Measurements from ENCODE around the gene KYAT1.

KYAT1 gene

DNA sequence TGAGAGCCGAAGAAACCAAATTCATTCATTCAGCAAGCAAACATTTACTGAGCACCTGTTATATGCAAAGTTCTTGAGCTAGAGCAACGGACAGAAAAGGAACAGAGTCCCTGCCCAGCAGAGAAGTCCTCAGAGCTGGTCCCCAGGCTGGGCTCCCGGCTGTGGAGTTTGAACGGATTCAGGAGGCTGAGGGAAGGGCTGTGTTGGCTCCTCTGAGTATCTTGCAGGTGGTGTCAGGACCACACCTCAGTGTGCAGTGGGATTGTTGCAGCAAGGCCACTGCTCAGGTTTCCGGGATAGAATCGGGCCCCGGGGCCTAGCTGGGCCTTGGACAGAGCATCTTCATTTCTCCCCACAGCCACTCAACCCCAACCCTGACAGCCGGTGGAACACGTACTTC, 89.6 kb downstream of the KYAT1 start:
- 98 to 100% methylated on average over 8 to 9 of the region's 9 CpGs for WGBS, 2 experiments (ENCODE audit: insufficient coverage in 2 of 2)
- Histone ChIP-seq H3K9me3 (ENCODE audit: control insufficient read depth, low read length) (no peaks in the 10 kb centered on the region), H3K36me3 (ENCODE audit: control insufficient read depth, insufficient read depth, low read length) (peaks cover 72% of the 10 kb centered on the region), H3K4me1 (ENCODE audit: control insufficient read depth, insufficient read depth, low read length, poor library complexity, severe bottlenecking) (no peaks in the 10 kb centered on the region), H3K27ac (ENCODE audit: low read depth, low read length, severe bottlenecking) (no peak overlapping the region), H3K4me3 (ENCODE audit: extremely low read depth, insufficient read depth, low read length, poor library complexity, severe bottlenecking) (no peak overlapping the region)

DNA sequence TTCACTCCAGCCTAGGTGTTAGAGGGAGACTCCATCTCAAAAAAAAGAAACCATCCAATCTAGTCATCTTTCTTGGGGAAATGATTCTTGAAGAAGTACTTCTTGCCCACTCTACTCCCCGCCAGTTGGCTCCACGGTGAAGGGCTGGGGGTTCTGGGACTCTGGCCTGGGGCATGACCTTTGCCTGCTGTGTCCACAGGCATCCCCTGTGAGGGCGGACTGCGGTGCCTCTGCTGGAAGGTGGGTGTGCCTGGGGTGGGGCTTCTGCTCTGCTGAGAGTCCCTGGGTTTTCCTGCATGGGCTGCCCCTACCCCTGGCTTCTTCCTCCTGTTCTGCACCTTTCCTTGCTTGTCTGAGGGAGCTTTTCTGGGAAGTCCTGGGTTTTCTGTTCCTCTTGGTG, 91.2 kb downstream of the KYAT1 start:
- Histone ChIP-seq H3K4me1 (ENCODE audit: control insufficient read depth, insufficient read depth, low read length, poor library complexity, severe bottlenecking) (no peaks in the 10 kb centered on the region), H3K27ac (ENCODE audit: low read depth, low read length, severe bottlenecking) (no peak overlapping the region), H3K4me3 (ENCODE audit: extremely low read depth, insufficient read depth, low read length, poor library complexity, severe bottlenecking) (no peak overlapping the region), H3K9me3 (ENCODE audit: control insufficient read depth, low read length) (peaks cover 8% of the 10 kb centered on the region), H3K36me3 (ENCODE audit: control insufficient read depth, insufficient read depth, low read length) (peaks cover 59% of the 10 kb centered on the region)
- 75 to 100% methylated on average over 2 to 4 of the region's 4 CpGs for WGBS, 2 experiments (ENCODE audit: insufficient coverage in 2 of 2)

DNA sequence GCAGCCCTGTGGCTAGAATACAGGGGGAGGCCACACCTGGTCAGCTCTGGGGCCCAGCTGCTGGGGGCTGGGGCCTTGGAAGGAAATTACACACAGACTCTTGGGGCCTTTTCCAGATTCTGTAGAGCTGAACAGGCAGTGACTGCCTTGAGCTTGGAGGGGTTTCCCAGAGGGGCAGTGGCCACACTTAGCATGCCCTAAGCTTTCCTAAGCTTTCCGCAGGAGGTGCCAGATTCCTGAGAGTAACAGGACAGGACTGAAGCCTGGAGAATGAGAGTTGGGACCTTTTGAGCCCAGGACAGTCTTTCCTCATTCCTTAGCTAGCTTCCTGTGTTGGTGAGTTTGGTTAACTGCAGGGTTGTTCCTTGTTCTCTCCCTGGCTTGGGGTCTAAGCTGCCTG, 93.3 kb downstream of the KYAT1 start:
- Histone ChIP-seq H3K27ac (ENCODE audit: low read depth, low read length, severe bottlenecking) (peak overlapping the region; percentile 36), H3K36me3 (ENCODE audit: control insufficient read depth, insufficient read depth, low read length) (peaks cover 43% of the 10 kb centered on the region), H3K4me3 (ENCODE audit: extremely low read depth, insufficient read depth, low read length, poor library complexity, severe bottlenecking) (peak overlapping the region; percentile 69), H3K4me1 (ENCODE audit: control insufficient read depth, insufficient read depth, low read length, poor library complexity, severe bottlenecking) (peaks cover 4% of the 10 kb centered on the region), H3K9me3 (ENCODE audit: control insufficient read depth, low read length) (peaks cover 8% of the 10 kb centered on the region)
- WGBS, 2 experiments (ENCODE audit: insufficient coverage in 2 of 2), result 89% methylated on average over 1 of the region's 1 CpG; no CpG with 5 or more reads in 1 of the 2 experiments

DNA sequence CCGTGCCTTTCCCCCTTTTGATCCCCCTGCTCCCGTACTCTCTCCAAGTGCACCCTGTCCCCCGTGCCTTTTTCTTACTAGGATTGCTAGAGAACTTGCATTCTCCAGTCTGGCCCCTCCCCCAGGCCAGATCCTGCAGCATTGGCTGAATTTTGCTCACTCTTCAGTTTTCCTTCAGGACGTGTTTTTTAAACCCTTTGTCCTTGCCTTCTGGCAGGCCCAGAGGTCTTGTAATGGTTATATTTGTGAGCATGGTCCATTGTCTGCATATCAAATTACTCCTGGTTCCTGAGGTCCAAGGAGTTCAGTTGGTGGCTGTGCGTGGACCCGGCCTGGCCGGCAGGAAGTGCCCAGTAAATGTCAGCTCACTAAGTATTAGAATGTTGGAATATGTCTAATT, 94.1 kb downstream of the KYAT1 start:
- peaks cover 8% of the 10 kb centered on the region for H3K9me3 ChIP-seq (ENCODE audit: control insufficient read depth, low read length)
- peaks cover 36% of the 10 kb centered on the region for H3K36me3 ChIP-seq (ENCODE audit: control insufficient read depth, insufficient read depth, low read length)
- peak overlapping the region; percentile 72 for H3K27ac ChIP-seq (ENCODE audit: low read depth, low read length, severe bottlenecking)
- peak overlapping the region; percentile 69 for H3K4me3 ChIP-seq (ENCODE audit: extremely low read depth, insufficient read depth, low read length, poor library complexity, severe bottlenecking)
- WGBS, 2 experiments (ENCODE audit: insufficient coverage in 2 of 2), result 15% methylated on average over 4 of the region's 7 CpGs; no CpG with 5 or more reads in 1 of the 2 experiments
- H3K4me1 ChIP-seq (ENCODE audit: control insufficient read depth, insufficient read depth, low read length, poor library complexity, severe bottlenecking), result peaks cover 7% of the 10 kb centered on the region

DNA sequence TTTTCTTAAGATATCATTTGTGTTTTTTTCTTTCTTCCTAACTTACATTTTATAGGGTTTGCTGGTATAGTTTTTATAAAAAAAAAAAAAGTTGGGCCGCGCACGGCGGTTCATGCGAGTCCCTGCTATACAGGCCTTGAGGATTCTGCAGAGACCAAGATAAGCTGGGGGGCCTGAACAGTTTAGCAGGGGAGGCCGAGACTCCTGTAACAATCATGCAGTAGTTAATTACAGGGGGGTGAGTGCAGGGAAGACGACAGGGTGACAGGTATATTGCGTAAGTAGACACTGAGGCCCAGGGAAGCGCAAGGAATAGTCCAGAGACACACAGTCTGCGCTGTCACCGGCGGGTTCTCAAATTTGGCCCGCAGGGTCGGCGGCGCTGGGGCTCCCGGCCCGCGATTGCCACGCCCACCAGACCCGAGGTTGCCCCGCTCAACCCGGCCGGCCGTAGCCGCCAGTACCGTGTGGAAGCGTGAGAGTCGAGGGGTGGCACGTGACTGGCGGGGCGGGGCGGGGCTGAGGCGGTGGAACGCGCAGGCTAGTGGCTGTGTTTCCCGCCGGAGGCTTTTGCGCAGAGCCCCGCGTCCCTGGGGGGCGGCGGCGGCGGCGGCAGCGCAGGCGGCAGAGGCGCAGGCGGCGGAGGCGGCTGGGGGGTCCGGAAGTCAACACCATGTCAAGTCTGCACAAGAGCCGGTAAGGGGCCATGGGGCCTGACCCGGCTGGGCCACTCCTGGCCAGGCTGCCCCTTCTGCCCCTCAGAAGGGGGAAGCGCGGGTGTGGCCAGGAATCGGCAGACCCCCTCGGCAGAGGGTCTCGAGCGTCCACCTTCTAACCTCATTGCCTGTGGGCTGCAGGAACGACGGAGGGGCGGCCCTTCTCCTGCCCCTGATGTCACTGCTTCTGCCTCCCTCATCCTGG, 94.8 kb downstream of the KYAT1 start, which contains the start of gene TBC1D13:
TSS of gene TBC1D13 (plus strand) at position 573 of the 921 bp plus-strand sequence. CDS start at position 674, 101 bp downstream.
- Histone ChIP-seq H3K4me1 (ENCODE audit: control insufficient read depth, insufficient read depth, low read length, poor library complexity, severe bottlenecking) (peaks cover 7% of the 10 kb centered on the region), H3K36me3 (ENCODE audit: control insufficient read depth, insufficient read depth, low read length) (peaks cover 29% of the 10 kb centered on the region), H3K27ac (ENCODE audit: low read depth, low read length, severe bottlenecking) (peak within 1 kb of the TSS; percentile 72), H3K4me3 (ENCODE audit: extremely low read depth, insufficient read depth, low read length, poor library complexity, severe bottlenecking) (peak within 1 kb of the TSS; percentile 69), H3K9me3 (ENCODE audit: control insufficient read depth, low read length) (peaks cover 8% of the 10 kb centered on the region)
- WGBS, 2 experiments (ENCODE audit: insufficient coverage in 2 of 2), result 3 to 9% methylated on average over 52 to 59 of the region's 64 CpGs

DNA sequence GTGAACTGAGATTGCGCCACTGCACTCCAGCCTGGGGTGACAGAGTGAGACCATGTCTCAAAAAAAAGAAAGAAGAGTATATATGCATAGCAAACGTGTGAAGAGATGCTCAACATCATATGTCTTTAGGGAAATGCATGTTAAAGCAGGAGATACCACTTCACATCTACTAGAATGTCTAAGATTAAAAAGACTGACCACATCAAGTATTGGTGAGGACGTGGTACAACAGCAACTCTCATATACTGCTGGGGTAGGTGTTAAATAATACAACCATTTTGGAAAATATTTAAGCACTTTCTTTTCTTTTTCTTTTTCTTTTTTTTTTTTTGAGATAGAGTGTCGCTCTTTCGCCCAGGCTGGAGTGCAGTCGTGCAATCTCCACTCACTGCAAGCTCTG, 96.3 kb downstream of the KYAT1 start:
- Histone ChIP-seq H3K36me3 (ENCODE audit: control insufficient read depth, insufficient read depth, low read length) (peaks cover 14% of the 10 kb centered on the region), H3K4me3 (ENCODE audit: extremely low read depth, insufficient read depth, low read length, poor library complexity, severe bottlenecking) (no peak overlapping the region), H3K27ac (ENCODE audit: low read depth, low read length, severe bottlenecking) (no peak overlapping the region), H3K9me3 (ENCODE audit: control insufficient read depth, low read length) (peaks cover 8% of the 10 kb centered on the region), H3K4me1 (ENCODE audit: control insufficient read depth, insufficient read depth, low read length, poor library complexity, severe bottlenecking) (peaks cover 7% of the 10 kb centered on the region)
- WGBS, 2 experiments (ENCODE audit: insufficient coverage in 2 of 2), result 77 to 100% methylated on average over 1 to 3 of the region's 6 CpGs

Measured in mesodermal cell (in vitro differentiated cells).